Upper lobe of right lung (tissue), 1 donor: Measurements from ENCODE around the gene DNAAF1. TPM values are rescaled to one million over a fixed set of nuclear protein-coding genes. Genes with fewer than 3 reads are reported as not detected.

Experiments used
- ATAC-seq: fragments of 200-7000 bp; cut with Tn5 transposase; one replicate; pipeline ENCODE4 v1.9.1; 2020; ENCODE audit warnings: mild to moderate bottlenecking, moderate library complexity
- DNase-seq: peaks from one replicate; pipeline ENCODE4 v3.0.0-alpha.2; 2020
- H3K27ac ChIP-seq: fragments of 200-600 bp; one replicate; pipeline ENCODE4 v1.8.0; 2022
- H3K27me3 ChIP-seq: fragments of 200-600 bp; one replicate; pipeline ENCODE4 v1.8.0; 2022; ENCODE audit warnings: mild to moderate bottlenecking
- H3K36me3 ChIP-seq: fragments of 200-600 bp; one replicate; pipeline ENCODE4 v1.8.0; 2022
- H3K4me1 ChIP-seq: fragments of 200-600 bp; one replicate; pipeline ENCODE4 v1.8.0; 2022
- H3K4me3 ChIP-seq: fragments of 200-600 bp; one replicate; pipeline ENCODE4 v1.8.0; 2022; ENCODE audit warnings: mild to moderate bottlenecking
- H3K9me3 ChIP-seq: fragments of 200-600 bp; one replicate; pipeline ENCODE4 v1.8.0; 2022
- intact Hi-C: fragments of 100-400 bp; cut with DNase I; formaldehyde crosslinking; loops from one replicate; pipeline ENCODE4 v1.11.0; 2022
- total RNA-seq: library from RNA; stranded (reverse); fragmentation: NEBNext Ultra II Directional; extraction: Animal tissue kit (Norgen Biotek cat#: 25700); gene quantifications from one replicate; pipeline ENCODE4 v1.2.1, GENCODE V29; 2021
- TF ChIP-seq, protein P1 (sequence below): fragments of 200-600 bp; IDR thresholded peaks from one replicate; pipeline ENCODE4 v1.8.0; 2022; ENCODE audit warnings: antibody characterized with exemption
- donor health status: DM: no; HTN: yes; CAD: no; lungs with severe emphysema.

Gene DNAAF1
- total RNA-seq, 1 donor from 2014 or later = 0.49 TPM

DNA sequence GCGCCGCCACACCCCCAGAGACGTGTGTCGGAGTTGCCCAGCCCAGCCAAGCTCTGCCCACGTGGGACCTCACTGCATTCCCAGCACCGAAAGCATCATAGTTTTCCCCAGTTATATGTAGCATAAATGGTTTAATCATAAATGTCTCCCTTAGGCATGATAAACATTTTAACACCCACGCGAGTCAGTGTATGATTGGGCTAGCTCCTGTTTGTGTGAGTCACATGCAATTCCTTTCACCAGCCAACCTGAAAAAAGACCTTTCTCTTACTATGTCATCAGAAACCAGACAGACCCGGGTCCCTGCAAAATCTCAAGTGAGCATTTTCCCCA lies 32.6 kb downstream of the DNAAF1 start:
- H3K4me3 ChIP-seq = no peak overlapping the region
- TF ChIP-seq, protein P1, sequence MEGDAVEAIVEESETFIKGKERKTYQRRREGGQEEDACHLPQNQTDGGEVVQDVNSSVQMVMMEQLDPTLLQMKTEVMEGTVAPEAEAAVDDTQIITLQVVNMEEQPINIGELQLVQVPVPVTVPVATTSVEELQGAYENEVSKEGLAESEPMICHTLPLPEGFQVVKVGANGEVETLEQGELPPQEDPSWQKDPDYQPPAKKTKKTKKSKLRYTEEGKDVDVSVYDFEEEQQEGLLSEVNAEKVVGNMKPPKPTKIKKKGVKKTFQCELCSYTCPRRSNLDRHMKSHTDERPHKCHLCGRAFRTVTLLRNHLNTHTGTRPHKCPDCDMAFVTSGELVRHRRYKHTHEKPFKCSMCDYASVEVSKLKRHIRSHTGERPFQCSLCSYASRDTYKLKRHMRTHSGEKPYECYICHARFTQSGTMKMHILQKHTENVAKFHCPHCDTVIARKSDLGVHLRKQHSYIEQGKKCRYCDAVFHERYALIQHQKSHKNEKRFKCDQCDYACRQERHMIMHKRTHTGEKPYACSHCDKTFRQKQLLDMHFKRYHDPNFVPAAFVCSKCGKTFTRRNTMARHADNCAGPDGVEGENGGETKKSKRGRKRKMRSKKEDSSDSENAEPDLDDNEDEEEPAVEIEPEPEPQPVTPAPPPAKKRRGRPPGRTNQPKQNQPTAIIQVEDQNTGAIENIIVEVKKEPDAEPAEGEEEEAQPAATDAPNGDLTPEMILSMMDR = no peak
- H3K27me3 ChIP-seq = no peaks in the 10 kb centered on the region
- H3K27ac ChIP-seq = peak overlapping the region; percentile 88
- H3K4me1 ChIP-seq = peaks cover 31% of the 10 kb centered on the region
- intact Hi-C loops = no loop called here
- DNase-seq (no peak), ATAC-seq (no peak)
- peaks cover 49% of the 10 kb centered on the region for H3K36me3 ChIP-seq
- no peaks in the 10 kb centered on the region for H3K9me3 ChIP-seq

DNA sequence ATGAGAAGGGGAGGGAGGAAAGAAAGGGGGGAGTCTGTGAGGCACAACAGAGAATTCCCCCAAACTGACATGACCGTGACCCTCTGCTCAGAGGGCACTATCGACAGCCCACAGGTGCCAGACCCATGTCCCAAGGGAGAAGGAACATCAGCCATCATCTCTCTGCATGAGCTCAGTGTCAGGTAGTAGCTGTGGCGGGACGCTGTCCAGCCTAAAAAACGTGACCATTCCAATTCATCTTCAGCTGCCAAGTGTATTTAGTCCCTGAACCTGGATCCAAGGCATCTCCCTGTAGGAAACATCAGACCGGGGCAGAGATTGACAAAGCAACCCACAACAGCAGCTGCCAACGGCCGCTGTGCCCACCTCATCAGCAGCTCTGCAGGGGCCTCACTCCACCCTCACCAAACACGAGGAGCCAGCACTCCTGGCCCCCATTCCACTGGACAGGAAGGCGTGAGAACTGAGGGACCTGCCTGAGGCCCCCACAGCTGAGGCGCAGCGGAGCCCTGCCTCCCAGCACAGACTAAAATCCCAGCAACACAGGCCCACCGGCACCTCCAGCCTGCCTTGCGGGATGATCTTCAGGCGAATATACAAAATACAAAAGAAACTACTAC lies 33.1 kb downstream of the DNAAF1 start:
- DNase-seq = no peak
- H3K27me3 ChIP-seq = no peaks in the 10 kb centered on the region
- intact Hi-C loops = no loop called here
- H3K9me3 ChIP-seq = no peaks in the 10 kb centered on the region
- no peak for ATAC-seq
- peak overlapping the region; percentile 88 for H3K27ac ChIP-seq
- H3K4me3 ChIP-seq = no peak overlapping the region
- TF ChIP-seq, protein P1 = no peak
- H3K4me1 ChIP-seq = peaks cover 33% of the 10 kb centered on the region
- H3K36me3 ChIP-seq = peaks cover 54% of the 10 kb centered on the region

DNA sequence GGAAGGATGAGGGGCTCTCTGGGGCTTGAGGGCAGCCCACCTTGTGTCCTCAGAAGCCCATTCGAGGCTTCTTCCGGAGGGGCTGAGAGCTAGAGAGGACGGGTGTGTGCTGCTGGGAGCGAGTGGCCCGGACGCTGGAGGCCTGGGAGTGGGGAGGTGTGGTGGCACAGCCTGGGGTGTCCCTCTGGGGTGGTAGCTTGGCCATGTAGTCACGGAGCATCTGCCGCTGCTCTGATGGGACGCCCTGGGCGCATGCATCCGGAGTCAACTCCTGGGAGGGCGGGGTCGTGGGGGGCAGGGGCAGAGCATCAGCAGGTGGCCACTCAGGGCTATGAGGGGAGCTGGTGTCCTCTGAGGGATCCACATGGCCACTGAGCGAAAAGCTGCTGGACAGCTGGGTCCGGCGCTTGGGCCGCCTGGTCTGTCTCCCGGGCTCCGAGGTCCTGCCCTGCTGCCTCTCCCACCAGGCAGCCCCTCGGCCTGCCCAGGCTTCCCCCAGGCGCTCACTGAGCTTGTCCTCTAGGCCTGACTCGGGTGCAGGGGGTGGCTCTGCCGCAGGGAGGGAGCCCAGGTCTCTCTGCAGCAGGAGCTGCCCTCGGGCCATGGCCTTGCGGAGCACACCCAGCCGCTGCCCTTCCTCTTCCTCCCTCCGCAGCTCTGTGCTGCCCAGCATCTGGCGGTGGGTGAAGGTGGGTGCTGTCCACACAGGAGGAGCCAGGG lies 33.9 kb downstream of the DNAAF1 start:
- Histone ChIP-seq H3K4me1 (peaks cover 39% of the 10 kb centered on the region), H3K9me3 (no peaks in the 10 kb centered on the region), H3K4me3 (no peak overlapping the region), H3K36me3 (peaks cover 61% of the 10 kb centered on the region), H3K27me3 (no peaks in the 10 kb centered on the region), H3K27ac (no peak overlapping the region)
- TF ChIP-seq, protein P1 = no peak
- intact Hi-C loops = no loop called here
- DNase-seq (no peak), ATAC-seq (no peak)

DNA sequence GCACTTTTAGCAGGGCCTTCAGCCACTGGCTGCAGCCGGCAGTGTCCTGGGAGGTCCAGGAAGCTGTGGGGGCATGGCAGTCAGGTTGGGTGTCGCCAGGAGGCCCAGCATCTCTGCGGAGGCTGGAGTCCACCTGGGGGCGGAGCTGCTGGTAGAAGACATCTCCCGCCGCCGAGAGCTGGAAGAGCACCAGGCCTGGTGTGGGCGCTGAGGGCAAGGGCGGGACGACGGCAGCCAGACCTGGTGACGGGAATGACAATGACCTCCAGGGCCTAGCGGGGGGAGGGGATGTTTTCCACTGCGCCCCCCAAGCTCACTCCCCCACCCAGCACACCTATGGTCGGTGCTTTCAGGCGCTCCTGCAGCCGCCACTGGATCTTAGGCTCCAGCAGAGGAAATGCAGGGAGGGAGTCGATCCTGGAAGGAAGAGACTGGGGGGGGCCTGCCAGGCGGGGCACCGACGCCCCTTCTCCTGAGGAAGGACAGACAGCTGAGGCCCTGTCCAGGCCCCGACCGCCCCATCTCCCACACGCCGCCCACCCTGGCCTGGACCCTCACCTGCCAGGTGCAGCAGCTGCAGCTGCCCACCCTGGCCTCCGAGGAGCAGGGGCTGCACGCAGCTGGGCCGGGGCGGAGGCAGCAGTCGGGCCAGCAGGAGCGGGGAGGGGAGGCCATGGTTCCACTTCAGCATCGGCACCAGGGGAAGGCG lies 34.7 kb downstream of the DNAAF1 start:
- intact Hi-C loops = loop anchor here (10.0 kb wide), 1 partner anchor 95 kb away; no protein-coding TSS in a partner anchor
- ATAC-seq (no peak), DNase-seq (no peak)
- TF ChIP-seq, protein P1 = no peak
- Histone ChIP-seq H3K27me3 (no peaks in the 10 kb centered on the region), H3K4me3 (no peak overlapping the region), H3K9me3 (no peaks in the 10 kb centered on the region), H3K27ac (no peak overlapping the region), H3K4me1 (peaks cover 46% of the 10 kb centered on the region), H3K36me3 (peaks cover 61% of the 10 kb centered on the region)

DNA sequence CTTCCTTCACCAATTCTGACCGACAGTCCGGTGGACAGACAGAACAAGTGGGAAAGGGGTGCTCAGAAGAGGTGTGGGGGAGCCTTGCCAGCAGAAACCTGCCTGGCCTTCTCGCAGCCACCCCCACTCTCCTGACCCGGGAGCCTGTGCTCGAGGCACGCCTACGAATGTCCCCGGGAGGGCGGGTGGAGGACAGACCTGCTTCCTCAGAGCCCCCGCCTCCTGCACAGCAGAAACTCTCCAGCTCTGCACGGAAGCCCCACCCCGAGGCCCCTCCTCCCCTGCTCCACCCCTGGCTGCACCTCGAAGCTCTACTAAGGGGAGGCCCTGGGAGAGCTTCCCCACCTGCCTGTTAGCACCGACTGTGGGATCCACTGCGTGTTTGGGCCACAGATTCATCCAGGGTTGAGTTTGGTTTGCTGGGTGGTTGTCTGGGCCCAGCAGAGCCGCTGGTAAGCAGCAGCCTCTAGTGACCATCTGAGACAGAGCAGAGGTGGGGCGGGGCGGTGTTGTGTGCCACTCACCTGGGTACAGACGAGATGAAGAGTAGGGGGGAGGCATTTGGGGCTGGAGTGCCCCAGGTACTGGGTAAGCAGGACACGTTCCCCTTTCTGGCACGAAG lies 35.5 kb downstream of the DNAAF1 start:
- intact Hi-C loops = loop anchor here (10.0 kb wide), 1 partner anchor 96 kb away; no protein-coding TSS in a partner anchor
- peak; percentile 66 for DNase-seq
- no peak overlapping the region for H3K27ac ChIP-seq
- H3K36me3 ChIP-seq = peaks cover 61% of the 10 kb centered on the region
- H3K9me3 ChIP-seq = no peaks in the 10 kb centered on the region
- peaks cover 48% of the 10 kb centered on the region for H3K4me1 ChIP-seq
- H3K4me3 ChIP-seq = no peak overlapping the region
- H3K27me3 ChIP-seq = no peaks in the 10 kb centered on the region
- TF ChIP-seq, protein P1 = no peak
- no peak for ATAC-seq
